ENCODE data around the gene NOX3.
A peak's percentile ranks its signal among the peaks of the same experiment; 100 is the strongest.

The NOX3 gene

DNA sequence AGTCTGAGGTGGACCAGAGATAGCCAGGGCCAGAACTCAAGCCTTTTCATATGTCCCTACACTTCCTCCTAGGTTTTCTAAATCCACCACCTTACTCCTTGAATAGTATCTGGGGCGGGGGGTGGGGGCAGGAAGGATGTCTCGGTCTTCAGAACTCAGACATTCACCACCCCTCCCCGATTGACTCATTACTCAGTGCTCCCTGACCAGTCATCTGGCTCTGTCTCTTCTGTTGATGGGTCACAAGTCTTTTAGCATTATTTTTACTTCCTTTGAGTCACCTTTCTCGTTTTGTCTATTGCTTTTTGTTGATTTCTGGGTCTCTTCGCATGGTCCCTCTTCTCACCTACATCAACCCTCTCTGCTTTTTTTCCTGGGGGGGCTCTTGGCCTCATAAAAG is 23.3 kb downstream of the NOX3 start:
- DNase-seq = no peak

DNA sequence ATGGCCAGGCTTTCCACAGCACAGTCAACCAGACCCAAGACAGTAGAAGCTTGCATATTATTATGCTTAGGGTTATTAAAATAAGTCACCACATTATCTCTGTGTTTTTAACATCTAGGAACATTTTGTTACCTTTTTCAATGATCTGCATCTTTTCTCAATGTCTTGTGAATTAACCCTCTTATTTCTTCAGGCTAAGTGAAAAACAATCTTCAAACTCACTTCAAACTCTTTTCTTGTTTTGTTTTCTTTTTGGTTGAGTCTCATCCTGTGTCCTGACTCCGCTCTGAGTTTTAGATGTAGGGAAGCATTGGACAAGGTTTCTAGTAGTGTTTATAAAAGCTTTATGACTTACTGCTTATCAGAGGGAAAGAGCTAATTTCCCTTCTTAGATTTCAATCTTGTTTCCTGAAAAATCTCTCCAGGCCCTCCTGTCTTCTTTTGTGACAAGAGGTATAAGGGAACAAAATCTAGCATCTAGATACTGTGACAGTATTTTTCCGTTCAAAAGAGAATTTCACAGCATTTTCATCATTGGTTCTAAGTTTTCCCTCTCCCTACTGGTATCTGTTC is 26.2 kb downstream of the NOX3 start:
- DNase-seq = no peak

DNA sequence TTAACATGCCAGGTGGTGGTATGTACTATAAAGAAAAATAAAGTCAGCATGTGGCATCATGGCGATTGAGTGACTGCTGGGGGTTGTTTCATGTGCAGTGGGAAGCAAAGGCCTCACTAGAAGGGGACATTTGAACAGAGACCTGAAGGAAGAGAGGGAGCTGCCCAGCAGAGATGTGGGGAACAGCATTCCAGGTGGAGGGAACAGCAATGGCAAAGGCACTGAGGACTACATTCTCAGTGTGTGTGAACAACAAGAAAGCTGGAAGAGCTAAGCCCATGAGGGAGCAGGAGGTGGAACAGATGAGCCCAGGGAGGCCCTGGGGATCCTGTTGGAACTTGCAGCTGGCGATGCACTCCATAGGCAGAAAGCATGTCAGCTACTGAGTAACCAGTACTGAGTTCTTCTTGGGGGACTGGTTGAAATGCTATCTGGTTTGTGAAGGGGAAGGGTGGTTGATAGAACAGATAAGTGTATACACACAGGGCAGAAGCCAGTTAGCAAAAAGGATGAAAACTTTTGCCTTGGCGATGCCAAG is 29.2 kb downstream of the NOX3 start:
- no peak for DNase-seq

- no peak for DNase-seq
Observed at GRCh38 chr6:155424181-155424580, 31.5 kb downstream of the NOX3 start.

DNA sequence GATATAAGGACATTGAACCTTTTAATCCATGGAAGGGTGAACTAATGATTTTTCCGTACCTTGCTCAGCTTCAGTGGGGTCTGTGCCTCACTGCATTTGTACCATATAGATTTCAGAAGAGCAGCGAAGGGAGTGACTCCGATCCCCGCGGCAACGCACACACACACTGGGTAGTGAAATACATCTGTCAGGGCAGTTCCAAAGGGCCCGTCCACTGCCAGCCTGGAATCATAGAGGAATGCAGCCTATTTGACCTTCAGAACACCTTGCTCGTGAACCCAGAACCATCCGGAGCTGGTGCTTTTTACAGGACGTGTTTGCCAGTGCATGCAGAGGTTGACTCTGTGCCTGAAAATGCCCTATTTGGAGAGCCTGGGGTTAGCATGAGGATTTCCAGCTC is 33.0 kb downstream of the NOX3 start:
- DNase-seq = no peak

- no peak for DNase-seq
Observed at GRCh38 chr6:155420492-155420891, 35.1 kb downstream of the NOX3 start.

GRCh38 chr6:155419161-155419560 is 36.5 kb downstream of the NOX3 start:
- no peak for DNase-seq

DNA sequence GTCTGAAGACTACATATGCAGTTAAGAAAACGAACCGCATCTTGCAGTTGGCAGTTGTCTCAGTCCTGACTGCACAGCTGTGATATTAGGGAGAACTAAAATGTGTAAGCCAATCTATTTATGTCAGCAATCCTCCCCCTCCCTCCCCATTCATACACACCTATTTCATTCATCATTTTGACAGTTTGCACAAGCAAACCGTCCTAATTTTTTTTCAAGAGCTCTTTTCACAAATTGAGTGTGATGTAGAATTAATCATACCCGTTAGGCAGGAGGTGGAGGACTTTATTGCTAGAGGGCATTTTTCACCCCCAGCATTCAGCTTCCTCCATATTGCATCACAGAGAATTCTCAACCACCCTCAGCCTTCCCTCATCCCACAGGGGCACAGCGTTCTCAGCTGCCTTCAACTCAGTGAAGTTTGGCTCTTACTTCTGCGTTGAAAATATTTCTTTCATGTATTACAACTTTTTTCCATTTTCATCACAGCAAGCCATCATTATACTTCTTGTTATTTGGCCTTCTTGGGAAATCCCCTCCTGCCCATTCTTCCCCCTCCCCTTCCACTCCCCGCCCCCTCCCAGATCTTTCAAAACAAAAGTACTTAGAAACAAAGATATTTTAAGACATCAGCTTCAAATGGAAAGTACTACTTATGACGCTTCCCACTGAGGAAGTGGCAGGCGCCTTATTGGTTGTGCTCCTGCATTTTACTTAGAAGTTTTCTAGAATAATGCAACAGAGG is 37.5 kb downstream of the NOX3 start:
- DNase-seq = peak; percentile 70 to 73

DNA sequence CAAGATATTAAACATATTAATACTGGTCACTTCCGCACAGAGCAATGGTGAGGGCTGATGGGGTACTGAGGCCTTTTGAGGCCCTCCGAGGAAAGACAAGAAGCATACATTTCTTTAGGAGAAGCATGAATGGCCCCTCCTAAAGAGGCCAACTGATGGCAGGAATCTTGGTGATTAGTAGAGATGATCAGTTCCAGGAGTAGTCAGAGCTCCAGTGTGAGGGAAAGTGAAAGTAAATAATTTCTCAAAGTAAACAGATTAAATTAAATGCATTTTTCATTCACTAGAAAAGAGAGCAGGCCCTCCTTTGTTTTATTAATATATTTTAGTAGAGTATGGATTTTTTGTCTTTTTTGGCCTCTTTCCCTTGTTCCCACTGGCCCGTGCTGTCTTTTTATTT is 38.2 kb downstream of the NOX3 start:
- no peak for DNase-seq

- no peak for DNase-seq
Observed at GRCh38 chr6:155415953-155416352, 39.7 kb downstream of the NOX3 start.

- DNase-seq = no peak
Observed at GRCh38 chr6:155414049-155414448, 41.6 kb downstream of the NOX3 start.

- DNase-seq = no peak
Observed at GRCh38 chr6:155412335-155412734, 43.3 kb downstream of the NOX3 start.

GRCh38 chr6:155411154-155412052 is 44.2 kb downstream of the NOX3 start:
- no peak for DNase-seq

- DNase-seq = no peak
Observed at GRCh38 chr6:155409391-155409790, 46.2 kb downstream of the NOX3 start.

DNA sequence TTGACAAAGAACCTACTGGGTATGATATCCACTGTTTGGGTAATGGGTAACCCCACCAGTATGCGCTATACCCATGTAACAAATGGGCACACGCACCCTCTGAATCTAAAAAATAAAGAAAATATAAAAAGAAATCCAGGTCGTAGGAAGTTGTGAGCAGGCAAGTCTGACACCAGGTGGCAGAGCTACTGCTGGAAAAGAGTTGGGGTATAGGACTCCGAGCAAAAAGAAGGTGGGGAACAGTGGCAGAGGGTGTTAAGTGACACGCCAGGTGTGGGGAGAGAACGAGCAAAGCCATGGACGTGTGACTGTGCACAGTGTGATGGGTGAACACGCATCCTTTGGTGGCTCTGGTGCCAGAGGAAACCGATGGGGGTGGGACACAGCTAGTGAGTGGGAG is 46.7 kb downstream of the NOX3 start:
- DNase-seq = no peak

GRCh38 chr6:155408231-155408630 is 47.4 kb downstream of the NOX3 start:
- no peak for DNase-seq

- DNase-seq = no peak
Observed at GRCh38 chr6:155406801-155407200, 48.8 kb downstream of the NOX3 start.

DNA sequence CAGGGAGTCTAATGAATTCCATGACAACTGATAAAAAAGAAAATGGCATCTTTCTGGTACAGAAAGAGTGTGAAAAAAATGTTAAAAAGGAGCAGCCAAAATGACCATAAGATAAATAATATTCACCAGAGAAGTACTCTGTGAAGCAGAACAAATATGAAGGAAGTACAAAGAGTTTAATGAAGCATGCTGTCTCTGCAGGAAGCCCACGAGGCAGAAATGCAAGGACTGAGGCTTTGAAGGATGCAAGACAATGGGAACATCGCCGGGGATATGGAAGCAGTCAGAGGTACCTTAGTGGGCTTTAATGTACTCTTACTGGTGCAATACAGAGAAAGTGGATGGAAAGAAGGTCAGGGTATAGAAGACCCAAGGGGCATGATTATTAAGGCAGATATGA is 50.7 kb downstream of the NOX3 start:
- DNase-seq = no peak

DNA sequence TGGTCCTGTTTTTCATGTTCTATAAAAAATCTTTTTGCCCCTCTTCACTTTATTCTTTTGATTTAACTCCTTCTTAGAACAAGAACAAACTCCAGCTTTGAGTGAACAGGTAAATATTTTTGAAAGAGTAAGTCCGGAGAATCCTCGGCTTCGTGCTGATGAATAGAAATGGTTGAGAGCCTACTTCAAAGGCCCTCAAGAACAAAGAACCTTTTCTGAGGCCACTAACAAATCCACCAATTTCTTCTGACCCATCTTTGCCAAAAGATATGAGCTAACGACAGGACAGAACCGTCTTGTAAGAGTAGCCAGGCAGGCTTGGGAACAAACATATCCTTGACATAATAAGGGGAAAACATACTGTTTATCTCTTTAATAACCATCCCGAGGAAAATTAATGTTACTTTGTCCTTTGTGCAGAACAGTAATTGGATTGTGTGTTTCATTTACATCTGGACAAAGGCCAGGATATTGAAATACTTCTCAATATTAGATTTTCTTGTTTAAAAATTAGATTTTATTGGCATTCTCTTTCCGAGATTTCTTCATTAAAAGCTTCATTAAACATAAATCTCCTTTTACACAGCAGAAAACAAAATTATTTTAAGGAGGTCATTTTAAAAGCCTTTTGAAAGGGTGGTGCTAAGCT is 52.9 kb downstream of the NOX3 start:
- no peak for DNase-seq

DNA sequence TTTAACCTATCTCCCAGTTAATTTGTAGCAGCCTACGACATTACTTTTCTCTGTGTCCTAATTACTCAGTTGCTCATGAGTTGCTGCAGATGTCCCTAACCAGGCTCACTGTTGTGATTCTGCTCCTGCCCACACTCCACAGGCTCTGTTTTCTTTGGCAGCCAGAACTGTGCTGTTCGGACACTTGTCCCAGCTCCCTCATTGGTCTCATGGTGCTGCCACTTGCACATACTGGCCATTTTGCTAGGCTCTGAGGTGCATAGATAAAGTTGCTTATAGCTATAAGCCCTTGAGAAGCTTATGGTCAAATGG is 55.0 kb downstream of the NOX3 start:
- no peak for DNase-seq

GRCh38 chr6:155399745-155400653 is 55.6 kb downstream of the NOX3 start:
- no peak for DNase-seq

GRCh38 chr6:155399062-155399744 is 56.4 kb downstream of the NOX3 start:
- DNase-seq = no peak

All from CD4-positive, alpha-beta T cell treated with Interleukin-1 beta for 1 hour (primary cell).